Loucy (cell line): ENCODE data around the gene ZFAND3.

Experiments
- H2AFZ ChIP-seq: fragments of 200-600 bp; sonication (generic); 2 replicates; pipeline ENCODE4 v1.6.0; 2016; ENCODE audit warnings: antibody characterized with exemption, mild to moderate bottlenecking, low read length, moderate library complexity
- H3F3A ChIP-seq: fragments of 200-600 bp; 2 replicates; pipeline ENCODE4 v1.6.0; 2016; ENCODE audit warnings: antibody characterized with exemption, low read depth, mild to moderate bottlenecking
- H3K27me3 ChIP-seq: fragments of 200-600 bp; sonication (generic); 2 replicates; pipeline ENCODE4 v1.6.1; 2014; ENCODE audit warnings: low read length, mild to moderate bottlenecking; ENCODE audit not compliant: insufficient read depth, poor library complexity, severe bottlenecking
- H3K36me3 ChIP-seq: fragments of 200-600 bp; sonication (generic); 2 replicates; pipeline ENCODE4 v1.6.1; 2016; ENCODE audit warnings: low read length; ENCODE audit not compliant: insufficient read depth
- H3K4me1 ChIP-seq: fragments of 200-600 bp; sonication (generic); 2 replicates; pipeline ENCODE4 v1.5.1; 2014; ENCODE audit warnings: low read length, mild to moderate bottlenecking; ENCODE audit not compliant: insufficient read depth, poor library complexity, severe bottlenecking
- H3K4me2 ChIP-seq: fragments of 200-600 bp; sonication (generic); 2 replicates; pipeline ENCODE4 v1.6.0; 2014; ENCODE audit warnings: antibody characterized with exemption, low read length, low read depth, mild to moderate bottlenecking; ENCODE audit not compliant: poor library complexity, severe bottlenecking
- H3K4me3 ChIP-seq: fragments of 200-600 bp; sonication (generic); 2 replicates; pipeline ENCODE4 v1.5.1; 2014; ENCODE audit warnings: low read length, mild to moderate bottlenecking, mixed read lengths; ENCODE audit not compliant: poor library complexity, severe bottlenecking
- H3K79me2 ChIP-seq: fragments of 200-600 bp; sonication (generic); 2 replicates; pipeline ENCODE4 v1.6.1; 2014; ENCODE audit warnings: low read length; ENCODE audit not compliant: insufficient read depth
- H3K9ac ChIP-seq: fragments of 200-600 bp; sonication (generic); 2 replicates; pipeline ENCODE4 v1.6.0; 2014; ENCODE audit warnings: mild to moderate bottlenecking, low read depth, low read length, moderate library complexity; ENCODE audit not compliant: poor library complexity, severe bottlenecking
- H3K9me2 ChIP-seq: fragments of 200-600 bp; sonication (generic); replicated peaks from 2 replicates; pipeline ENCODE4 v1.6.1; 2016; ENCODE audit warnings: low read depth, low read length, mixed read lengths
- H3K9me3 ChIP-seq: fragments of 200-600 bp; sonication (generic); 2 replicates; pipeline ENCODE4 v1.6.1; 2014; ENCODE audit warnings: mild to moderate bottlenecking, antibody characterized with exemption, low read length, low read depth; ENCODE audit not compliant: insufficient read depth
- H4K20me1 ChIP-seq: fragments of 200-600 bp; sonication (generic); 2 replicates; pipeline ENCODE4 v1.6.0; 2014; ENCODE audit warnings: antibody characterized with exemption, low read length, mild to moderate bottlenecking; ENCODE audit not compliant: insufficient read depth, poor library complexity, severe bottlenecking
- EZH2phosphoT487 ChIP-seq: fragments of 200-600 bp; IDR thresholded peaks from 2 replicates; pipeline ENCODE4 v1.6.1; 2018; ENCODE audit warnings: antibody characterized with exemption, mild to moderate bottlenecking, moderate library complexity, borderline replicate concordance
- TF ChIP-seq, protein P1 (sequence below): fragments of 200-600 bp; sonication (generic); conservative IDR thresholded peaks from 2 replicates; pipeline ENCODE4 v1.5.1; 2014; ENCODE audit warnings: mild to moderate bottlenecking, antibody characterized with exemption, low read length

ZFAND3 gene

DNA sequence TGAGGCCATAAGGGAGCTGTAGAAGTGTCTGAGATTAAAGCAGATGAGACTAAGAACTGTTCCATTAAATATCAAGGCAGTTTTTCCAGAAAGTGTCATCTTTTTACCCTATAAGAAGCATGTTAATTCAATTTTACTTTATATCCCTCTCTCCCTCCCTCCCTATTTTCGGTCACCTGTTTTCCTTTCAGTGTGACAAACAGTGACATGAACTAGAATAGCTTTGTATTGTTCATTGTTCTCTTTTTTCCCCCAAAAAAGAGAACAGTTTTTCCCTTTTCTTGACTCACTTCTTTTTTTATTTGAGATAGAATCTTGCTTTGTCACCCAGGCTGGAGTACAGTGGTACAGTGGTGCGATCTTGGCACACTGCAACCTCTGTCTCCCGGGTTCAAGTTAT is 269.3 kb downstream of the ZFAND3 start:
- Histone ChIP-seq H3F3A (no peaks in the 10 kb centered on the region), H3K9me2 (no peaks in the 10 kb centered on the region), H2AFZ (no peak overlapping the region), H3K27me3 (no peaks in the 10 kb centered on the region), H3K9ac (no peak overlapping the region), H3K4me2 (no peak overlapping the region), H4K20me1 (peaks cover 3% of the 10 kb centered on the region), H3K9me3 (no peaks in the 10 kb centered on the region), H3K4me3 (no peak overlapping the region), H3K36me3 (peaks cover 33% of the 10 kb centered on the region), H3K4me1 (peaks cover 3% of the 10 kb centered on the region), H3K79me2 (peaks cover 5% of the 10 kb centered on the region; the same call in 1 of the 2 replicates)
- TF ChIP-seq, protein P1, sequence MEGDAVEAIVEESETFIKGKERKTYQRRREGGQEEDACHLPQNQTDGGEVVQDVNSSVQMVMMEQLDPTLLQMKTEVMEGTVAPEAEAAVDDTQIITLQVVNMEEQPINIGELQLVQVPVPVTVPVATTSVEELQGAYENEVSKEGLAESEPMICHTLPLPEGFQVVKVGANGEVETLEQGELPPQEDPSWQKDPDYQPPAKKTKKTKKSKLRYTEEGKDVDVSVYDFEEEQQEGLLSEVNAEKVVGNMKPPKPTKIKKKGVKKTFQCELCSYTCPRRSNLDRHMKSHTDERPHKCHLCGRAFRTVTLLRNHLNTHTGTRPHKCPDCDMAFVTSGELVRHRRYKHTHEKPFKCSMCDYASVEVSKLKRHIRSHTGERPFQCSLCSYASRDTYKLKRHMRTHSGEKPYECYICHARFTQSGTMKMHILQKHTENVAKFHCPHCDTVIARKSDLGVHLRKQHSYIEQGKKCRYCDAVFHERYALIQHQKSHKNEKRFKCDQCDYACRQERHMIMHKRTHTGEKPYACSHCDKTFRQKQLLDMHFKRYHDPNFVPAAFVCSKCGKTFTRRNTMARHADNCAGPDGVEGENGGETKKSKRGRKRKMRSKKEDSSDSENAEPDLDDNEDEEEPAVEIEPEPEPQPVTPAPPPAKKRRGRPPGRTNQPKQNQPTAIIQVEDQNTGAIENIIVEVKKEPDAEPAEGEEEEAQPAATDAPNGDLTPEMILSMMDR: no peak
- TF ChIP-seq EZH2phosphoT487: no peak

GRCh38 chr6:38091613-38092012 is 272.1 kb downstream of the ZFAND3 start:
- TF ChIP-seq, protein P1: no peak
- TF ChIP-seq EZH2phosphoT487: no peak
- no peaks in the 10 kb centered on the region for H3K27me3 ChIP-seq
- no peak overlapping the region for H3K4me2 ChIP-seq
- peaks cover 3% of the 10 kb centered on the region for H4K20me1 ChIP-seq
- H3K36me3 ChIP-seq: peaks cover 13% of the 10 kb centered on the region; the same call in 1 of the 2 replicates
- no peak overlapping the region for H3K9ac ChIP-seq
- H3K79me2 ChIP-seq: peaks cover 5% of the 10 kb centered on the region; the same call in 1 of the 2 replicates
- H3K4me3 ChIP-seq: no peak overlapping the region
- peaks cover 5% of the 10 kb centered on the region for H3K4me1 ChIP-seq
- H3K9me2 ChIP-seq: no peaks in the 10 kb centered on the region
- no peaks in the 10 kb centered on the region for H3K9me3 ChIP-seq
- H2AFZ ChIP-seq: no peak overlapping the region
- H3F3A ChIP-seq: no peaks in the 10 kb centered on the region

GRCh38 chr6:38092465-38092864 is 272.9 kb downstream of the ZFAND3 start:
- Histone ChIP-seq H4K20me1 (peaks cover 3% of the 10 kb centered on the region), H3K9ac (no peak overlapping the region), H2AFZ (no peak overlapping the region), H3K9me2 (no peaks in the 10 kb centered on the region), H3K27me3 (no peaks in the 10 kb centered on the region), H3K9me3 (no peaks in the 10 kb centered on the region), H3K36me3 (peaks cover 4% of the 10 kb centered on the region; the same call in 1 of the 2 replicates), H3K4me2 (no peak overlapping the region), H3K4me1 (peaks cover 5% of the 10 kb centered on the region), H3K4me3 (no peak overlapping the region), H3K79me2 (peaks cover 5% of the 10 kb centered on the region; the same call in 1 of the 2 replicates), H3F3A (no peaks in the 10 kb centered on the region)
- TF ChIP-seq, protein P1: no peak
- TF ChIP-seq EZH2phosphoT487: no peak
